SK-N-MC (cell line): ENCODE measurements around the gene IL13.

Source experiments
- EZH2 ChIP-seq: fragments of 200-600 bp; sonication (generic); IDR thresholded peaks from one replicate; pipeline ENCODE4 v1.6.1; 2017; ENCODE audit warnings: antibody characterized with exemption
- POLR2AphosphoS5 ChIP-seq: IDR thresholded peaks from 2 replicates; pipeline ENCODE4 v1.6.1; 2012; ENCODE audit warnings: mild to moderate bottlenecking, low read depth, low read length, borderline replicate concordance

DNA sequence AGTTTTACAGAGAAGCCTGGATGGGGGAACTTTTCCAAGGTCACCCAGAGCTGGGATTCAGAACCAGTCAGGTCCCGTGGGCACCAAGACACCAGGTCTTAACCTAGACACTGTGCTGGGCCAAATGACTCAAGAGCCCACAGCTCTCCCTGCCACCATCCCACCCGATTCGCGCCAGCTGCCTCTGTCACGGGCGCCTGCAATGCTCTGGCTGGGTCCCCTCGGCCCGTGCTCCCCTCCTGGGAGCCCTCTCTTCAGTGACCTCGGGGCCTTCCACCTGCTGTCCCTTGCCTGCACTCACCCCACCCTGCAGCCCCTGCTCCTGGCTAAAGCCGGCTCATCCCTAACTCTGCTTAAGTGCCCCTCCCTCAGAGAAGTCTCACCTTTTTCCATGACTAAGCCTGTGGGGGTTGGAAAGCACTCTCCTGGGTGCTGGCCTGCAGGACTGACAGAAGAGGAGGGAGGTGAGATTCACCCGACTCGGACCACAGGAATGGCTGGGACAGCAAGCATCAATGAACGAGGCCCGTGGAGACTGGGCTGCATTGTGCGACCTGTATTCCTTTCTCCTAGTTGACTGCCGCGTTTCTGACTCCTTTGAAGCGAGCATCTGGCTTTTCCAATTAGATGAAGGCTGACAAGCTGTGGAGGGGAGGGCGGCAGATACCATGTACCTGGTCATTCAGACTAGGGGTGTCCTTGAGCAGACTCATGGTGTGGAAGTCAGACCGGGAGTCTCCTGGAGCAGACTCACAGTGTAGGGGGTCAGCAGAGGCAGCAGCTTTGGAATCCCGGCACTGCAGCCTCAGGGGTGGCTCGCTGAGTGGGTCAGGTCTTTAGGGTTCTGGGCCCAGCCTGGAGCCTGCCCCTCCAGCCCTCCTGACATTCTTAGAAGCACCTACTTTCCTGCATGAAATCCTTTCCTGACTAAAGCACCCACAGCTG lies 10.1 kb downstream of the IL13 start:
- TF ChIP-seq EZH2, result no peak
- no peak for TF ChIP-seq POLR2AphosphoS5
